ENCODE data around the gene HOXA5. TPM values are rescaled to one million over a fixed set of nuclear protein-coding genes. Genes with fewer than 3 reads are reported as not detected.

HOXA5 gene
- total RNA-seq, 1 donor from 2014 or later: 16.0 TPM

DNA sequence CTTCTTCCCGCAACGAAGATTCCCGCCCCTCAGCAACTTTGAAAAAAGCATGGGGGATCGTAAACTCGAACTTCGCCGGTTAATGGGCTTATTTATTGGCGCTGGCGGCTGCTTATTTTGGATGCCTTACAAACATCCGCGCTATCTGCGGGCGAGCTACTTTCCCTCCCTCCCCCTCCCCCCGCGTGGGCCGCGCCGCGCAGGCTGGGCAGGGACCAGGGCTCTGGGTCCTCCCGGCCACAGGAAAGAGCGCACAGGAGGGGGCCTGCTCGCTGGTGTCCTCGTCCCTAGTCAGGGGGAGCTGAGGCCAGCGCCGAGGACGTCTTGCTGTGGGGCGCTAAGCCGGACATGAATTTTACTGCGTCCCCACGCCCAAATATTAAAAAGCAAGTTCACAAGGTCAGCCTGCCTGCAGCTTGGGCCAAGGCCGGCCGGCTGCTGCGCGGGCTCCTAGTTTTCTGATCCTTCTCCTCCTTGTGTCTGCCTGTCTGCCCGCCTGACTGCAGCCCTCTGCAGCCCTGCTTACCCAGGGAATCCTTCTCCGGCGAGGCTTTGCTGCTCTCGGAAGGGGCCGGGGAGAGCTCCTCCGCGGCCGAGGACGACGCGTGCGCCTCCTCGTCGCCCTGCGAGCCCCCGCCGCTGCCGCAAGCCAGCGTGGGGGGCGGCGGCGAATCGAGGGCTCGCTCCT, 29.5 kb upstream of the HOXA5 start:
- Histone ChIP-seq H3K36me3 (no peaks in the 10 kb centered on the region), H3K27ac (peak overlapping the region; percentile 51), H3K27me3 (peaks cover 100% of the 10 kb centered on the region), H3K9me3 (no peaks in the 10 kb centered on the region), H3K4me1 (peaks cover 27% of the 10 kb centered on the region), H3K4me3 (peak overlapping the region; percentile 45)
- DNase-seq: peak; percentile 64
- intact Hi-C loops (cut with DNase I): no loop called here
- TF ChIP-seq, protein P1, sequence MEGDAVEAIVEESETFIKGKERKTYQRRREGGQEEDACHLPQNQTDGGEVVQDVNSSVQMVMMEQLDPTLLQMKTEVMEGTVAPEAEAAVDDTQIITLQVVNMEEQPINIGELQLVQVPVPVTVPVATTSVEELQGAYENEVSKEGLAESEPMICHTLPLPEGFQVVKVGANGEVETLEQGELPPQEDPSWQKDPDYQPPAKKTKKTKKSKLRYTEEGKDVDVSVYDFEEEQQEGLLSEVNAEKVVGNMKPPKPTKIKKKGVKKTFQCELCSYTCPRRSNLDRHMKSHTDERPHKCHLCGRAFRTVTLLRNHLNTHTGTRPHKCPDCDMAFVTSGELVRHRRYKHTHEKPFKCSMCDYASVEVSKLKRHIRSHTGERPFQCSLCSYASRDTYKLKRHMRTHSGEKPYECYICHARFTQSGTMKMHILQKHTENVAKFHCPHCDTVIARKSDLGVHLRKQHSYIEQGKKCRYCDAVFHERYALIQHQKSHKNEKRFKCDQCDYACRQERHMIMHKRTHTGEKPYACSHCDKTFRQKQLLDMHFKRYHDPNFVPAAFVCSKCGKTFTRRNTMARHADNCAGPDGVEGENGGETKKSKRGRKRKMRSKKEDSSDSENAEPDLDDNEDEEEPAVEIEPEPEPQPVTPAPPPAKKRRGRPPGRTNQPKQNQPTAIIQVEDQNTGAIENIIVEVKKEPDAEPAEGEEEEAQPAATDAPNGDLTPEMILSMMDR (IDR thresholded peaks at IDR 0.05): no peak
- ATAC-seq: peak; percentile 13

GRCh38 chr7:27172315-27172774, 28.9 kb upstream of the HOXA5 start:
- no peaks in the 10 kb centered on the region for H3K9me3 ChIP-seq
- H3K4me1 ChIP-seq: peaks cover 27% of the 10 kb centered on the region
- ATAC-seq (no peak), DNase-seq (peak; percentile 32)
- no peak overlapping the region for H3K4me3 ChIP-seq
- intact Hi-C loops (cut with DNase I): no loop called here
- no peaks in the 10 kb centered on the region for H3K36me3 ChIP-seq
- peaks cover 100% of the 10 kb centered on the region for H3K27me3 ChIP-seq
- TF ChIP-seq, protein P1 (IDR thresholded peaks at IDR 0.05): no peak
- H3K27ac ChIP-seq: no peak overlapping the region

DNA sequence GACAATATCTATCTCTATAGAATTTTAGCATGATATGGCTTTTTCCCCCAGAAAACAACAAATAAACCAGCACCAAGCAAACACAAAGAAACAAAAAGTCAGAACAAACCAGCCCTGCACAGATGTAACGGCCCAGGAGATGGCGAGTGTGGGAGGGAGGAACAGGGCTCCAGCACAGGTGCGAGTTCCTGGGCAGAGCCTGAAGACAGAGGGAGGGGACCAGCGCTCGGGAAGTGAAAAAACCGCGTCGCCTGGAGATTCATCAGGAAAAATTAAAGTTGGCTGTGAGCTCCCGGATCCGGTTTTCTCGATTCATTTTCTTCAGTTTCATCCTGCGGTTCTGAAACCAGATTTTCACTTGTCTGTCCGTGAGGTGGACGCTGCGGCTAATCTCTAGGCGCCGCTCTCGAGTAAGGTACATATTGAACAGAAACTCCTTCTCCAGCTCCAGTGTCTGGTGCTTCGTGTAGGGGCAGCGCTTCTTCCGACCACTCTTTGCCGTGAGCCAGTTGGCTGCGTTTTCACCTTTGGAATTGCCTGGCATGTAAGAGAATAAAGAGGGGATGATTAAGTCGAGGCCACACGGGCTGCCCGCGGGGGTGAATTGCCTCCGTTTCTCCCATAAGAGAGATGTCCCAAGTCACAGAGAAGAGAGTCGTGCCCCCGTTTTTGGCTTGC, 28.3 kb upstream of the HOXA5 start:
- intact Hi-C loops (cut with DNase I): no loop called here
- no peaks in the 10 kb centered on the region for H3K9me3 ChIP-seq
- peaks cover 27% of the 10 kb centered on the region for H3K4me1 ChIP-seq
- ATAC-seq (no peak), DNase-seq (peak; percentile 55)
- TF ChIP-seq, protein P1 (IDR thresholded peaks at IDR 0.05): no peak
- no peaks in the 10 kb centered on the region for H3K36me3 ChIP-seq
- no peak overlapping the region for H3K4me3 ChIP-seq
- no peak overlapping the region for H3K27ac ChIP-seq
- peaks cover 100% of the 10 kb centered on the region for H3K27me3 ChIP-seq

DNA sequence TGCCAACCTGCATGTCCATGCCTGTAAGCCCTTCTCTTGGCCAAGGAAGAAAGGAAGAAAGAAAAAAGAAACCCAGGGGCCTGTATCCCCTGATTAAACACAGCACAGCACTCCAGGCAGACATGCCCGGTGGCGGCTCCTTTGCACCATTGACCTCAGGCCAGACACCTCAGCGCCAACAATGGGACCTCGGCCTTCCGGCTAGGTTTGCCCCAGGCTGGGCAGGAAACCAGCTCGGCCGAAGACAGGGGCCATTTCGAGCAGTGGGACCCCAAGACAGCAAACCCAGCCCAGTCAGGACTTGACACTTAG, 27.8 kb upstream of the HOXA5 start:
- intact Hi-C loops (cut with DNase I): no loop called here

GRCh38 chr7:27170426-27171324, 27.2 kb upstream of the HOXA5 start:
- Histone ChIP-seq H3K27me3 (peaks cover 100% of the 10 kb centered on the region), H3K4me3 (no peak overlapping the region), H3K27ac (no peak overlapping the region), H3K9me3 (no peaks in the 10 kb centered on the region), H3K36me3 (no peaks in the 10 kb centered on the region), H3K4me1 (peaks cover 35% of the 10 kb centered on the region)
- intact Hi-C loops (cut with DNase I): no loop called here
- ATAC-seq: no peak
- TF ChIP-seq, protein P1 (IDR thresholded peaks at IDR 0.05): no peak
- DNase-seq: no peak

More for the DNA sequence above, 27.8 kb upstream of the HOXA5 start:
- no peaks in the 10 kb centered on the region for H3K36me3 ChIP-seq
- H3K27ac ChIP-seq: no peak overlapping the region
- H3K27me3 ChIP-seq: peaks cover 100% of the 10 kb centered on the region
- TF ChIP-seq, protein P1 (IDR thresholded peaks at IDR 0.05): no peak
- peak; percentile 31 for DNase-seq
- H3K4me3 ChIP-seq: no peak overlapping the region
- no peaks in the 10 kb centered on the region for H3K9me3 ChIP-seq
- ATAC-seq: no peak
- peaks cover 29% of the 10 kb centered on the region for H3K4me1 ChIP-seq
